Stomach smooth muscle (tissue), 2 donors: Measurements from ENCODE around the gene POU2AF2.
"Not testable (repeated sequence)": the region's sequence is repeated elsewhere in the genome, so short reads cannot be mapped to it uniquely, and the experiment has no call there.

Source experiments
- H3K27ac ChIP-seq: one replicate; pipeline ENCODE4 v1.7.0; 2013; ENCODE audit warnings: mild to moderate bottlenecking, low read length, inconsistent platforms
- H3K27me3 ChIP-seq, 2 donors: one replicate each; pipeline ENCODE4 v1.7.0; 2013; ENCODE audit warnings: low read length in 2 of 2; ENCODE audit not compliant: insufficient read depth in 2 of 2, control insufficient read depth in 1 of 2
- H3K36me3 ChIP-seq, 2 donors: one replicate each; pipeline ENCODE4 v1.7.0; 2013; ENCODE audit warnings: low read length in 2 of 2; ENCODE audit not compliant: control insufficient read depth in 2 of 2, insufficient read depth in 2 of 2
- H3K4me1 ChIP-seq: one replicate; pipeline ENCODE4 v1.7.0; 2013; ENCODE audit warnings: low read length; ENCODE audit not compliant: control insufficient read depth, insufficient read depth
- H3K4me3 ChIP-seq, 2 donors: one replicate each; pipeline ENCODE4 v1.7.0; 2013; ENCODE audit warnings: low read length in 2 of 2
- H3K9ac ChIP-seq, 2 donors: one replicate each; pipeline ENCODE4 v1.7.0; 2013; ENCODE audit warnings: low read length in 2 of 2, mild to moderate bottlenecking in 1 of 2
- H3K9me3 ChIP-seq, 2 donors: one replicate each; pipeline ENCODE4 v1.7.0; 2013; ENCODE audit warnings: low read length in 2 of 2; ENCODE audit not compliant: control insufficient read depth in 2 of 2
- donor health status: healthy.
- donor health status: Pancreatic carcinoma.

POU2AF2 gene

GRCh38 chr11:111319296-111319695 is 73.8 kb downstream of the POU2AF2 start:
- Histone ChIP-seq H3K27ac (no peak overlapping the region), H3K4me3 (no peak overlapping the region), H3K27me3 (no peaks in the 10 kb centered on the region), H3K4me1 (peaks cover 3% of the 10 kb centered on the region), H3K9me3 (no peaks in the 10 kb centered on the region), H3K36me3 (no peaks in the 10 kb centered on the region), H3K9ac (no peak overlapping the region)

GRCh38 chr11:111320199-111320598 is 74.7 kb downstream of the POU2AF2 start:
- H3K27ac ChIP-seq, H3K9me3 ChIP-seq, H3K4me3 ChIP-seq, H3K27me3 ChIP-seq, H3K4me1 ChIP-seq, H3K36me3 ChIP-seq, H3K9ac ChIP-seq: not testable (repeated sequence)

- Histone ChIP-seq H3K4me1 (peaks cover 3% of the 10 kb centered on the region), H3K9me3 (no peaks in the 10 kb centered on the region), H3K27ac (no peak overlapping the region), H3K27me3 (no peaks in the 10 kb centered on the region), H3K36me3 (no peaks in the 10 kb centered on the region), H3K9ac (no peak overlapping the region), H3K4me3 (no peak overlapping the region)
These were observed 75.4 kb downstream of the POU2AF2 start for GRCh38 chr11:111320728-111321568.

GRCh38 chr11:111322534-111322933 is 77.0 kb downstream of the POU2AF2 start:
- Histone ChIP-seq H3K9me3 (no peaks in the 10 kb centered on the region), H3K9ac (no peak overlapping the region), H3K4me1 (peaks cover 3% of the 10 kb centered on the region), H3K36me3 (no peaks in the 10 kb centered on the region), H3K27me3 (no peaks in the 10 kb centered on the region), H3K4me3 (no peak overlapping the region), H3K27ac (no peak overlapping the region)

GRCh38 chr11:111324277-111324720 is 78.8 kb downstream of the POU2AF2 start:
- Histone ChIP-seq H3K9me3 (no peaks in the 10 kb centered on the region), H3K9ac (no peak overlapping the region), H3K36me3 (no peaks in the 10 kb centered on the region), H3K4me1 (peaks cover 7% of the 10 kb centered on the region), H3K27me3 (no peaks in the 10 kb centered on the region), H3K27ac (no peak overlapping the region), H3K4me3 (no peak overlapping the region)

- H3K27ac ChIP-seq, result no peak overlapping the region
These were observed 79.7 kb downstream of the POU2AF2 start for GRCh38 chr11:111325259-111325658.

GRCh38 chr11:111326824-111327223 is 81.3 kb downstream of the POU2AF2 start:
- Histone ChIP-seq H3K4me3 (no peak overlapping the region), H3K27ac (no peak overlapping the region), H3K4me1 (peaks cover 22% of the 10 kb centered on the region), H3K36me3 (no peaks in the 10 kb centered on the region), H3K9me3 (no peaks in the 10 kb centered on the region), H3K27me3 (no peaks in the 10 kb centered on the region), H3K9ac (no peak overlapping the region)

More at GRCh38 chr11:111325259-111325658, 79.7 kb downstream of the POU2AF2 start:
- H3K4me3 ChIP-seq, result no peak overlapping the region
- H3K4me1 ChIP-seq, result peaks cover 12% of the 10 kb centered on the region
- H3K27me3 ChIP-seq, result no peaks in the 10 kb centered on the region
- H3K9me3 ChIP-seq, result no peaks in the 10 kb centered on the region
- no peak overlapping the region for H3K9ac ChIP-seq
- no peaks in the 10 kb centered on the region for H3K36me3 ChIP-seq

- no peak overlapping the region for H3K27ac ChIP-seq
- peaks cover 28% of the 10 kb centered on the region for H3K4me1 ChIP-seq
- no peak overlapping the region for H3K4me3 ChIP-seq
- no peak overlapping the region for H3K9ac ChIP-seq
- no peaks in the 10 kb centered on the region for H3K9me3 ChIP-seq
- no peaks in the 10 kb centered on the region for H3K36me3 ChIP-seq
- H3K27me3 ChIP-seq, result no peaks in the 10 kb centered on the region
These were observed 82.5 kb downstream of the POU2AF2 start for GRCh38 chr11:111327908-111328624.

GRCh38 chr11:111329306-111330204 is 84.0 kb downstream of the POU2AF2 start:
- Histone ChIP-seq H3K9me3 (no peaks in the 10 kb centered on the region), H3K36me3 (no peaks in the 10 kb centered on the region), H3K4me1 (peaks cover 30% of the 10 kb centered on the region), H3K27me3 (no peaks in the 10 kb centered on the region), H3K4me3 (no peak overlapping the region), H3K9ac (no peak overlapping the region), H3K27ac (no peak overlapping the region)

- Histone ChIP-seq H3K36me3 (no peaks in the 10 kb centered on the region), H3K9ac (no peak overlapping the region), H3K9me3 (no peaks in the 10 kb centered on the region), H3K4me3 (no peak overlapping the region), H3K27ac (no peak overlapping the region), H3K4me1 (peaks cover 32% of the 10 kb centered on the region), H3K27me3 (no peaks in the 10 kb centered on the region)
These were observed 84.8 kb downstream of the POU2AF2 start for GRCh38 chr11:111330234-111330893.
